Colonic mucosa (tissue), 4 donors: ENCODE measurements around the gene ZNF385B. TPM values are rescaled to one million over a fixed set of nuclear protein-coding genes. Genes with fewer than 3 reads are reported as not detected.

Experiments
- DNase-seq: peaks from one replicate; pipeline ENCODE4 v3.0.0-alpha.2; 2020
- H3K27ac ChIP-seq: fragments of 200-600 bp; one replicate; pipeline ENCODE4 v1.8.0; 2021
- H3K27me3 ChIP-seq: fragments of 200-600 bp; one replicate; pipeline ENCODE4 v1.8.0; 2021
- H3K36me3 ChIP-seq: fragments of 200-600 bp; one replicate; pipeline ENCODE4 v1.8.0; 2021
- H3K4me1 ChIP-seq: fragments of 200-600 bp; one replicate; pipeline ENCODE4 v1.8.0; 2021; ENCODE audit warnings: mild to moderate bottlenecking
- H3K4me3 ChIP-seq: fragments of 200-600 bp; one replicate; pipeline ENCODE4 v1.8.0; 2021
- H3K9ac ChIP-seq, 2 donors: one replicate each; pipeline ENCODE4 v1.7.0; 2013; ENCODE audit warnings: control low read depth in 2 of 2, low read depth in 2 of 2, low read length in 2 of 2
- H3K9me3 ChIP-seq: fragments of 200-600 bp; one replicate; pipeline ENCODE4 v1.8.0; 2021
- CTCF ChIP-seq: fragments of 200-600 bp; IDR thresholded peaks from one replicate; pipeline ENCODE4 v1.8.0; 2022; ENCODE audit warnings: antibody characterized with exemption, mild to moderate bottlenecking
- intact Hi-C: fragments of 100-400 bp; cut with DNase I; formaldehyde crosslinking; loops from one replicate; pipeline ENCODE4 v1.14.1; 2022
- total RNA-seq, 2 donors: library from RNA; stranded (reverse); fragmentation: NEBNext Ultra II Directional in 1 of 2; extraction: Animal tissue kit (Norgen Biotek cat#: 25700) in 1 of 2; gene quantifications; one replicate each; pipeline ENCODE4 v1.2.1, GENCODE V29; 2021
- donor health status: healthy.
- donor health status: DM: no; HTN: no; CAD: no.
- donor health status: DM: no; HTN: no; CAD: no.

The ZNF385B gene
- total RNA-seq, 2 donors from 2014 or later, result 0.10 to 0.69 TPM

- Histone ChIP-seq H3K27ac (no peak overlapping the region), H3K27me3 (no peaks in the 10 kb centered on the region), H3K36me3 (no peaks in the 10 kb centered on the region), H3K4me1 (no peaks in the 10 kb centered on the region), H3K4me3 (no peak overlapping the region), H3K9me3 (no peaks in the 10 kb centered on the region), H3K9ac (no peak overlapping the region)
- no peak for DNase-seq
- no peak for TF ChIP-seq CTCF
- intact Hi-C loops, result no loop called here
Measured at GRCh38 chr2:179802051-179802882, 59.1 kb downstream of the ZNF385B start.

- Histone ChIP-seq H3K27ac (no peak overlapping the region), H3K4me3 (no peak overlapping the region), H3K4me1 (no peaks in the 10 kb centered on the region), H3K27me3 (no peaks in the 10 kb centered on the region), H3K9ac (no peak overlapping the region), H3K36me3 (no peaks in the 10 kb centered on the region), H3K9me3 (no peaks in the 10 kb centered on the region)
- no peak for DNase-seq
- intact Hi-C loops, result no loop called here
- no peak for TF ChIP-seq CTCF
Measured at GRCh38 chr2:179800776-179801175, 60.6 kb downstream of the ZNF385B start.

GRCh38 chr2:179796213-179797007, 65.0 kb downstream of the ZNF385B start:
- H3K9ac ChIP-seq, result no peak overlapping the region
- DNase-seq, result no peak
- no peak overlapping the region for H3K27ac ChIP-seq
- H3K9me3 ChIP-seq, result no peaks in the 10 kb centered on the region
- no peaks in the 10 kb centered on the region for H3K27me3 ChIP-seq
- H3K4me3 ChIP-seq, result no peak overlapping the region
- no peaks in the 10 kb centered on the region for H3K36me3 ChIP-seq
- intact Hi-C loops, result no loop called here
- TF ChIP-seq CTCF, result no peak
- no peaks in the 10 kb centered on the region for H3K4me1 ChIP-seq

- no peaks in the 10 kb centered on the region for H3K27me3 ChIP-seq
- no peak for DNase-seq
- H3K9ac ChIP-seq, result no peak overlapping the region
- H3K4me3 ChIP-seq, result no peak overlapping the region
- H3K9me3 ChIP-seq, result no peaks in the 10 kb centered on the region
- H3K27ac ChIP-seq, result no peak overlapping the region
- H3K36me3 ChIP-seq, result no peaks in the 10 kb centered on the region
- H3K4me1 ChIP-seq, result no peaks in the 10 kb centered on the region
- intact Hi-C loops, result no loop called here
- no peak for TF ChIP-seq CTCF
Measured at GRCh38 chr2:179793902-179794301, 67.5 kb downstream of the ZNF385B start.

- no peaks in the 10 kb centered on the region for H3K36me3 ChIP-seq
- H3K9ac ChIP-seq, result no peak overlapping the region
- H3K4me1 ChIP-seq, result no peaks in the 10 kb centered on the region
- no peak overlapping the region for H3K4me3 ChIP-seq
- no peak overlapping the region for H3K27ac ChIP-seq
- no peaks in the 10 kb centered on the region for H3K9me3 ChIP-seq
- DNase-seq, result no peak
- no peak for TF ChIP-seq CTCF
- no peaks in the 10 kb centered on the region for H3K27me3 ChIP-seq
- intact Hi-C loops, result no loop called here
Measured at GRCh38 chr2:179793238-179793637, 68.2 kb downstream of the ZNF385B start.
